Cardiac fibroblast (primary cell): Measurements from ENCODE around the gene CEP44.

Experiments used
- DNase-seq, 2 donors: peaks; one replicate each; pipeline versions ENCODE4 v3.0.0 to v3.0.0-alpha.2; 2010; ENCODE audit warnings: low read depth in 2 of 2
- H3K4me3 ChIP-seq, 2 donors: replicated peaks in 1 of 2; 1 replicate in 1 of 2; 2 replicates in 1 of 2; pipeline ENCODE4 v1.5.1; 2011; ENCODE audit warnings: low read depth in 2 of 2, low read length in 2 of 2, mild to moderate bottlenecking in 2 of 2, moderate library complexity in 1 of 2
- TF ChIP-seq, protein P1 (sequence below): IDR thresholded peaks from one replicate; pipeline ENCODE4 v1.5.1; 2011; ENCODE audit warnings: low read depth, mild to moderate bottlenecking, low read length, inconsistent platforms

CEP44 gene

DNA sequence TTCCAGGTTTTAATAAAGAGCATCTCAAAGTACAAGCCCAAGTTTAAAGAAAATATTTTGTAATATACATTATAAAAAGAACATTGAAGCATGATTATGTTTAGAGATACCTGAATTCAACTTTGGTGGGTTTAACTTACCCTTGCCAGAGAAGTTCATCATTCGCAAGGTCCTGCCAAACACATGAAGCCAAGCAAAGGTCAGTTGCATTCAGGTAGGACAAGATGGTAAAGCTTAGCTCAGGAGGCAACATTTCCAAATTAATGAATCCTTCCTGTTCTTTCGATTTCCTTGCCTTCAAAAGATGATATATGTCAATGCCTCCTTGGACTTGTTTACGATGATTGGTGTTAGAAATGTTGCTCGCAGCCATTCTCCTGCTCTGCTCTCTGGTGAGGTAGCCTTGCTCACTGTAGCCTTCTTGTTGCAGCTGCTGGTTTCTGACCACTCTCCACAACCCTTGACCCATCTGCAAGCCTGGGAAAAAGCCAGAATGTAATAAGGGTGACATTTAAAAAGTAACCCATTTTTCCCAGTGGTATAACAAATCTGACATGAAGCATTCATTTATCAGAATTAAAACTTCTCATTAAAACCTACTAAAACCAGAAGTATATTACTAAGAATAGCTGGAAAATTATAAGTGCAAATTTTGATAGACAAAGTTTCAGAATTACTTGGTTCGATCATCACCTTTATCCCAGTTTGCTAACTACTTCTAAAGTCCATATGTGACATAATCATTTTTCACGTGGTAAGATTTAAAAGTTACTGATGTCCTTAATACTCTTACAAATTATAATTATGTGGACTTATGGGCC, 20.9 kb upstream of the CEP44 start:
- no peak overlapping the region for H3K4me3 ChIP-seq
- TF ChIP-seq, protein P1, sequence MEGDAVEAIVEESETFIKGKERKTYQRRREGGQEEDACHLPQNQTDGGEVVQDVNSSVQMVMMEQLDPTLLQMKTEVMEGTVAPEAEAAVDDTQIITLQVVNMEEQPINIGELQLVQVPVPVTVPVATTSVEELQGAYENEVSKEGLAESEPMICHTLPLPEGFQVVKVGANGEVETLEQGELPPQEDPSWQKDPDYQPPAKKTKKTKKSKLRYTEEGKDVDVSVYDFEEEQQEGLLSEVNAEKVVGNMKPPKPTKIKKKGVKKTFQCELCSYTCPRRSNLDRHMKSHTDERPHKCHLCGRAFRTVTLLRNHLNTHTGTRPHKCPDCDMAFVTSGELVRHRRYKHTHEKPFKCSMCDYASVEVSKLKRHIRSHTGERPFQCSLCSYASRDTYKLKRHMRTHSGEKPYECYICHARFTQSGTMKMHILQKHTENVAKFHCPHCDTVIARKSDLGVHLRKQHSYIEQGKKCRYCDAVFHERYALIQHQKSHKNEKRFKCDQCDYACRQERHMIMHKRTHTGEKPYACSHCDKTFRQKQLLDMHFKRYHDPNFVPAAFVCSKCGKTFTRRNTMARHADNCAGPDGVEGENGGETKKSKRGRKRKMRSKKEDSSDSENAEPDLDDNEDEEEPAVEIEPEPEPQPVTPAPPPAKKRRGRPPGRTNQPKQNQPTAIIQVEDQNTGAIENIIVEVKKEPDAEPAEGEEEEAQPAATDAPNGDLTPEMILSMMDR, result no peak
- no peak for DNase-seq

DNA sequence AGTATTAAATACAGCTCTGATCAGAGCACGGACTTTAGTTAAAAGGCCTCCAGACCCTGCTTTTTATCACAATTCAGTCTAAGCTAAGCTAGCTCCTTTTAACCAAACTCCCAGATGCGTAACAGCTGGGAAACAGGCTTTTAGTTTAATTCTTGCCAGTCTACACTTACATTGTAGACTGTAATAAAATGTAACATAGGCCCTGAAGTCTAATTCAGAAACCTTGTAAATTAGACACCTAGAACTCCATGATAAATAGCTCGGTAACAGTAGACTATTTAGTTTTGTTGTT, 20.3 kb upstream of the CEP44 start:
- TF ChIP-seq, protein P1, result no peak
- DNase-seq, result no peak
- H3K4me3 ChIP-seq, result no peak overlapping the region

DNA sequence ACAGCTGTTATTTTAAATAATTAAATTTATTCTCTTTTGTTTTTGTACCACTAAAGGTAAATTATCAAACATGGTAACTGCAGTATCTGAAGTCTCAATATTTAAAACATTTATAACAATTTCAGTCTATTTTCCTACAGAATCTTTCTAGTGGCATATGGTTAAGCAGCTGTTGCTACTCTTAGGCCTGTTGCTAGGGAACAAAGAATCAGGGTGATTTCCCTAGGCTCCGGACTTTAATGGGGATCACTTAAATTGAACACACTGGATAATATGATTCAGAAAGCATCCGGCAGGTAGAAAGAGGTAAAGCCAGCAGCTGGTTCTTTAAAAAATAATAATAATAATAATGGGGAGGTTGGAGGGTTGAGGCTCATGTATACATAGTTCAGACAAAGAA, 17.8 kb upstream of the CEP44 start:
- DNase-seq, result no peak
- no peak overlapping the region for H3K4me3 ChIP-seq
- TF ChIP-seq, protein P1, result no peak

DNA sequence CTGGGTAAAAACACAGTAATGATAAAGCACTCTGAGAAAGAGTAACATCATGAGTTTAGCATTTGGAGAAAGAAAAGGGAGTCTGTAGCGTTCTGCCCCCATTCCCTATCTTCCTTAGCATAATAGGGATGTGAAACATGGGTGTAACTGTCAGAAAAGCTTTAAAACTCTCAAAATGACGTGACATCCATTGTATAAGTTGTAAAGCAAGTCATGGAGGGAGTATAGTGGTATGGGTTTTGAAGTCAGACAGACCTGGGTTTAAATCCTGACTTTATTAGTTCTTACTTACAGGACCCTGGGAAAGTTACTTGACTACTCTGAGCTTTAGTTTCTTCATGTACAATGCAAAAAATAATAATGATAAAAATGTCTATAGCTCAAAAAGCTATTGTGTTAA, 17.3 kb upstream of the CEP44 start:
- TF ChIP-seq, protein P1, result no peak
- DNase-seq, result no peak
- H3K4me3 ChIP-seq, result no peak overlapping the region

GRCh38 chr4:174273930-174274329, 9.8 kb upstream of the CEP44 start:
- H3K4me3 ChIP-seq, result no peak overlapping the region
- no peak for DNase-seq
- TF ChIP-seq, protein P1, result no peak

DNA sequence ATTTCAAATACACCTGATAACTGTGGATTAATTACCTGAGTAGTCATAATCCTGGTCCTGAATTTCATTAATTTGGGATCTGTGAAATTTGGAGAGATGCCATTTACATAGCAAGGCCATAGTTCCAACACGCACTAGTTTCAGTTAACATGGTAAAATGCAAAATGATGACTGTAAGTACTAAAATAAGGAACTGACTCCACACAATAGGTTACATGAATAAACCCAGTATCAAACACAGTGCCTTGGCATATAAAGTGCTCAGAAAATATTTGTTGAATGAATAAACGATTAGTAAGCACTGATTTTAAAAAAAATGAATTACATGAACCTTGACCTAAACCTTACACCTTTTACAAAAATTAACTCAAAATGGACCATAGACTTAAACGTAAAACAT, 9.3 kb upstream of the CEP44 start:
- no peak for DNase-seq
- H3K4me3 ChIP-seq, result no peak overlapping the region
- TF ChIP-seq, protein P1, result no peak

GRCh38 chr4:174275101-174275500, 8.6 kb upstream of the CEP44 start:
- TF ChIP-seq, protein P1, result no peak
- no peak for DNase-seq
- H3K4me3 ChIP-seq, result no peak overlapping the region
